Measurements from ENCODE around the gene SULT1A2.
"Not testable (repeated sequence)": the region's sequence is repeated elsewhere in the genome, so short reads cannot be mapped to it uniquely, and the experiment has no call there.

Gene SULT1A2

DNA sequence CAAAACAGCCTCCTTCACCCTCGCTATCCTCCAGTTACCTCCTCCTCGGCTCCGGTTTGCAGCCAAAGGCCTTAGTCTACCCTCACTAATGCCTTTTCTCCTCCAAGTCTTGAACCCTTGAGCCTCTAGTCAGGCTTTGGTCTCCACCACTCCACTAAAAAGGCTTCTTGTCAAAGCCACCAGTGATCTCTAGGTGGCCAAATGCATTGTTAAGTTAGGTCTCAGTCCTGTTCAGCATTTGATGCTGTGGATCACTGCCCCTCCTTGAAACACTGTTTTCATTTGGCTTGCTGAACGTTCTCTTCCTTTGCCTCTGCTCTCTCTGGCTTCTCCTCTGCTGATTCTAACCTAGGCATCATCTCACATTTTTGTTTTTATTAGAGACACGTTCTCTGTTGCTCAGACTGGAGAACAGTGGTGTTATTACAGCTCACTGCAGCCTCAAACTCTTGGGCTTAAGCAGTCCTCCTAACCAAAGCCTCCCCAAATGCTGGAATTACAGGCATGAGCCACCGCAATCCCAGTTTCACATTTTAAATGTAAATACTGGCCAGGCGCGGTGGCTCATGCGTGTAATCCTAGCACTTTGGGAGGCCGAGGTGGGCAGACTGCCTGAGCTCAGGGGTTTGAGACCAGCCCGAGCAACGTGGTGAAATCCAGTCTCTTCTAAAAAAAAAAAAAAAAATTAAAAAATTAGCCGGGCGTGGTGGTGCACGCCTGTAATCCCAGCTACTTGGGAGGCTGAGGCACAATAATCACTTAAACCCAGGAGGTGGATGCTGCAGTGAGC lies 42.0 kb downstream of the SULT1A2 start:
- DNase-seq, result no peak

DNA sequence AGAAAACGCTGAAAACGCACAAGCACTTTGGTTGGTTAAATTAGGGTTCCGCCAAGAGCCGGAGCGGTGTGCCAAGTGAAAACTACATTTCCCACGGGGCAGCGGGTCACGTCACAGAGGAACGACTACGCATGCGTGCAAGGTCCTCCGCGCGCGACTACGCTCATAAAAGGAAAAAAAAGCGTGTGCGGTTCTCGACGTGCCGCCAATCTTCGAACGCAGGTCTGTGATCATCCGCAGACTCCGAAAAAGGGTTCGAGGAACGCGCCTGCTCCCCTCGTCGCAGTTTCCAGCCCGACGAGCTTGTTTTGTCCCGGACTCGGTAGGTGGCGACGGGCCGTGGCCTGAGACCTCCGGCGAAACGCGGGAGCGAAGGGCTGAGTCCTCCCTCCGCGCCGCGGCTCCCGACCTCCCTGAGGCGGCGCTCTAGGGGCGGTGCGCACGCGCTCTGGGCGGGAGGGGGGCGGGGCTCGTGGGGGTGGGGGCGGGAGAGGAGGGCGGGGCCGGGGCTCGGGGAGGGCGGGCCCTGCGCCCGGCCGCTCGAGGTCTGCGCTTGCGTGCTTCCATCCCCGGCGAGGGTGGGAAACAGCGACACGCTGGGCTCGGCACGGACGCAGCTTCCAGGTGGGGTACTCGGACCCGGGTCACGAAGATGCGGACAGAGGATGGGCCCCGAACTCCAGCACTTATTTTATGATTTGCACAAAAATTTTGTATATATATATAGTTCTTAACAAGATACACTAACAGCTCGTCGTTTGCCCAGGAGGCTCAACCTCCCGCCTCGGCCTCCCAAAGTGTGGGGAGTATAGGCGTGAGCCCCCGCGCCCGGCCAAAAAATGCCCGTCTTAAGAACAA lies 42.8 kb downstream of the SULT1A2 start, which contains the start of gene SGF29:
Gene SGF29 (plus strand): TSS at position 145 of the 858 bp plus-strand sequence. CDS start 27,150 bp downstream, outside the sequence.
- DNase-seq, result peak; percentile 92

DNA sequence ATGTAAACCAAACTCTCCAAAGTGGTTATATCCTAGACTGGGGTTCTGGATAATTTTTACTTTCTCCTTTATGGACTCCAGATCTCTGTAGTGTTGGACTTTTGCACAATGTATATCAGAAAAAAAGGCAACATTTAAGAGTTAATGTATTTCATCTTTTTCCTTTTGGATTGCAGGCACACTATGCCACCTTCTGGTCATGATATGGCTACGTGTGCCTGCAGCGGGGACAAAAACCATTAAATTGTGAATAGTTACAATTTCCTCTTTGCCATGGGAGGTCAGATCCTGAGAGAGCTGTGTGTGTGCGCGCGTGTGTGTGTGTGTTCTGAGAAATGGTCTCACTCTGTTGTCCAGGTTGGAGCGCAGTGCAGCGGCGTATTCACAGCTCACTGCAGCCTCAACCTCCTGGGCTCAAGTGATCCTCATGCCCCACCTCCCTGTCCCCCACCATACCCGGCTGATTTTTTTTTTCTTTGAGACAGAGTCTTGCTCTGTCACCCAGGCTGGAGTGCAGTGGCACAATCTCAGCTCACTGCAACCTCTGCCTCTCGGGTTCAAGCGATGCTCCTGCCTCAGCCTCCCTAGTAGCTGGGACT lies 47.5 kb downstream of the SULT1A2 start:
- DNase-seq, result peak; percentile 46

DNA sequence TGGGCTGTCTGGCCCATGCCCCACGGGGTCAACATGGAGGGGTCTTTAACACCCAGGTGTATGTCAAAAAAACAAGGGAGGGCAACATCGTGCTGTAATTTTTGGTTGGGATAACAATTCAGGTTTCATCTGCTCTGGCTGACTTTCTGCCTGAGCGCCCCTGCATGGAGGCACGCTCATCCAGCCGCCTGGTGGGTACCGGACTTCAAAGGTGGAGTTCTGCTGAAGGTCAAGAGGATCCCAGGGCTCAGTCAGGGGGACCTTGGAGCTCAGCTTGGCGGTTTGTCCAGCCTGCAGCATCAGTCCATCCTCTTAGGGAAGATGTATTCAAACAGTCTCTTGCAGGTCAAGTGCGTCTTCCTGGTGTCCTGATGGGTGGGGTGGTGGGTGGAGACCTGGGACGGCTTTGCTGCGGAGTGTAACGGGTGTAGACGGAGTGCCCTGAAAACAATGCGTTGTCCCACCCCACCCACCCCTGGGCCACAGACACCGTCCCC lies 48.5 kb downstream of the SULT1A2 start:
- no peak for DNase-seq

DNA sequence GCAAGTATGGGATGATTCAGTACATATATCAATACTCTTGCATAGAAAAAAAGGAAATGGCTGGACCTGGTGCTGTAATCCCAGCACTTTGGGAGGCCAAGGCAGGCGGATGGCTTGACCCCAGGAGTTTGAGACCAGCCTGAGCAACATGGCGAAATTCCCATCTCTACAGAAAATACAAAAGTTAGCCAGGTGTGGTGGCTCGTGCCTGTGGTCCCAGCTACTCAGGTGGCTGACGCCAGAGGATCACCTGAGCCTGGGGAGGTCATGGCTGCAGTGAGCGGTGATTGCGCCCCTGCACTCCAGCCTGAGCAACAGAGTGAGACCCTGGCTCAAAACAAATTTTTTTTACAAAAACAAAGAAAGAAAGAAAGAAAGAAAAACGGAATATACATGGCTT lies 50.2 kb downstream of the SULT1A2 start:
- no peak for DNase-seq

DNA sequence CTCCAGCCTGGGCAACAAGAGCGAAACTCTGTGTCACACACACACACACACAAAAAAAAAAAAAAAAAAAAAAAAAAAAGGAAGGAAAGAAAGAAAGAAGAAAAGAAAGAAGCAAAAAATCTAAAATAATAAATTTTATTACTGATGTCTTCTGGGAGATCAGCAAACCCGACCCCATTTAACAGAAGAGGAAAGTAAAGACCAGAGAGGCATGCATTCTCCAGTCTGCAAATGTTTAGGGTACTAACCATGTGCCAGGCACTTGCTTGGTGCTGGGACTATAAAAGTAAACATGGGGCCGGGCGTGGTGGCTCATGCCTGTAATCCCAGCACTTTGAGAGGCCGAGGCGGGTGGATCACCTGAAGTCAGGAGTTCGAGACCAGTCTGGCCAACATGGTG lies 50.9 kb downstream of the SULT1A2 start:
- not testable (repeated sequence) for DNase-seq

DNA sequence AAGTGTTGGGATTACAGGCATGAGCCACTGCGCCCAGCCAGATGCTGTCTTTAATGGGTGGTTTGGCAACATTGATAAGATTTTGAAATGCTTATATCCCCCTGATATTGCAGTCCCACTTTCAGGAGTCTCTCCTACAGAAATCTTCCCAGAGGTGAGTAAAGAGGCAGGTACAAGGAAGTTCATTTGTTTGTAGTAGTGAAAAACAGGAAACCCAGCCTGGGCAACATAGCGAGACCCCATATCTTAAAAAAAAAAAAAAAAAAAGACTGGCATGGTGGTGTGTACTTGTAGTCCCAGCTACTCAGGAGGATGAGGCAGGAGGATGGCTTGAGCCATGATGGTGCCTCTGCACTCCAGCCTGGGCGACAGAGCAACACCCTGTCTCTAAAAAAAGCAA lies 51.9 kb downstream of the SULT1A2 start:
- DNase-seq, result no peak

DNA sequence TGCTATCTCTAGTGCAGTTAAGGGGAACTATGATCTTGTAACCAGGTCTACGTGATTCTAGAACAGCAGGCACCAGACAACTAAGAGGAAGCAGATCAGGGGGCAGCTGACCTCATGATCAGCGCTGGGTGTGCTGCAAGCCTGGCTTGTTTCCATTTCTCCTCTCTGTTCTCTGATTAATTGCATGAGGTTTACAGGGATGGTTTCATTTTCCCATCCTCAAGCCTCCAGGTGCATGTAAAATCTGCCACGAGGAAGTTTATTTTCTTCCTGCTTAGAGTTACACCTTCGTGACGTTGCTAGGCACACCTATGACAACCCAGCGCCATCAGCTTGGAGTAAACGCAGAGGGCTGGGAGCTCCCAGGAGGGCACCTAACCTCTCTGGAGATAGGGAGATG lies 53.8 kb downstream of the SULT1A2 start:
- no peak for DNase-seq

DNA sequence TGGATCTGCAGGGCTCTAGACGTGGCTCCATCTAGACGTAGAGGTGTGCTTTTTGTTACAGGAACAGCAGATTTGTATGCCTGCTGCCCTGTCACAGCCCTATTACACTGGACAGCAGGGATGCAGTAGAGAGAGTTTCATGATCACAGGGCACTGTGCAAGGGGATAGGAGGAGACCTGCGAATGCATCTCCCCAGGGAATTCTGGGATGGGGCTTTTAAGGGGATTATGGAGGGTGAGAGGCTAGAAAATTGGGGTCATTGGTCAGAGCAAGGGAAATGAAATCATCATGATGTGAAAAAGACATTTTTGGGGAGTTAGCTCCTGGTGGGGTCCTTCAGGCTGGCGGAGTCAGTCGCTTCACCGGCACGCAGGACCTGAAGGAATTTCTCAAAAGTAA lies 54.2 kb downstream of the SULT1A2 start:
- no peak for DNase-seq
